HG02981 (cell line): ENCODE measurements around the gene TFB1M.

Experiments used
- ATAC-seq: cut with Tn5 transposase; IDR thresholded peaks from one replicate; pipeline ENCODE4 v1.9.1; 2021; ENCODE audit warnings: mild to moderate bottlenecking, moderate library complexity; ENCODE audit not compliant: unreplicated experiment

TFB1M gene

DNA sequence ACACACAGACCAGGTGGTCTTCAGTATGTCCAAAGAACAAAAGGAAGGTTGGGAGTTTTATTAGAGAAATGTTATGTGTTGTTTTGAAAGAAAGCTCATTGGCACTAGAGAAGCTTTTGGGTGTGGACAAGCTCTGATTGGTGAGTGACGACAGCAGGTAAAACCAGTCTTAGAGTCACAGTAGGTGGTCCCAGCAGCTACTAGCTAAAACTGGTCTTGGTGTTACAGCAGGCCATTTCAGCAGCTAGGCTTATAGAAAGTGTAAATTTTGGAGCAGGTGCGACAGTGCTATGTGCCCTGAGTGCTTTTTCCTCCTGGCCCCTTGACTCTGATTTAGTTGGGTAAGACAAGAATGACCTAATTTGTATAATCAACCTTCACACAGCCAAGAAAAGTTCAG lies 46.9 kb downstream of the TFB1M start:
- ATAC-seq, result no peak

DNA sequence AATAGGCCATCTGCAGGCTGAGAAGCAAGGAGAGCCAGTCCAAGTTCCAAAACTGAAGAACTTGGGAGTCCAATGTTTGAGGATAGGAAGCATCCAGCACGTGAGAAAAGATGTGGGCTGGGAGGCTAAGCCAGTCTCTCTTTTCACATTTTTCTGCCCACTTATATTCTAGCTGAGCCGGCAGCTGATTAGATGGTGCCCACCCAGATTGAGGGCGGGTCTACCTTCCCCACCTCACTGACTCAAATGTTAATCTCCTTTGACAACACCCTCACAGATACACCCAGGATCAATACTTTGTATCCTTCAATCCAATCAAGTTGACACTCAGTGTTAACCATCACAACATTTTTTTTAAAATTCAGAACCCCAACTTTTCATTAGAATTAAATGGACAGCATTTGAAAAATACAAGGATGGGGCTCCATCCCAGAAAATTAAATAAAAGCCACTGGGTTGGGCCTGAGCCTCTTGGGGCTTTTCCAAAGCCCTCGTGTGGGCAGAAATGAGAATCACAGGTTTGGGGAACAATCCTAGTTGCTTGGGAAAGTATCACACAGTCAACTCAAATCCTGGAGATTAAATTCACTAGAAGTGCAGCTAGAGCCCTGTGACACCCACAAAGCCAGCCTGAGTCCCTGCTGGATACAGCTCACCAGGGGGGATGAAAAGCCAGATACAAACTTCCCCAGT lies 48.3 kb downstream of the TFB1M start:
- ATAC-seq, result no peak

DNA sequence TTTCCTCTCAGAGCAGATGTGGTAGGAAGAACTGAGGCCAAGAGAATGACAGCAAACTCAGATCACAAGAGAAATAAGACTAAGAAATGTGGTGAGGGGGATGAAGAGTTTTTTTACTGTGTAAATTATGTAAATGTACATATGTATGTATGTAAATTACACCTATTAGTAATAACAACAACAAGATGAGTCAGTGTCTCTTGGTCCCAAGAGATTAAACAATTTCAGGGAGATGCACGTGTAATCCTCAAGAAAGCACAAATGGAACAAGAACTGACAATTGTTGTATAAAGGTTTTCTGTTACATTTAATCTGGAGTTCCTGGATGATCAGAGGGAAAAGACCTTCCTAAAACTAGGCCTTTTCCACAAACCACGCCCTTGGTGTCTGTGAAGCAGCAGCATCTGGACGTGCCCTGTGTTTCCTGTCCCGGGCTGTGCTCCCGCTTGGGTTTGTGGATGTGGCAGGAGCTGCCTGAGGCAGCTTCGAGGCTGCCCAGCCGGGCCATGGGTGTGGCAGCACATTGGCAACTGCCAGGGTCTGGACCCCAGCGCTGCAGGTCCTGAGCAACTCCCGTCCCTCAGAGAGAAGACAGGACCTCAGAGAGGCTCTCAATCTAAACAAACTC lies 49.5 kb downstream of the TFB1M start:
- no peak for ATAC-seq

- no peak for ATAC-seq
Measured at GRCh38 chr6:155263373-155264063, 50.8 kb downstream of the TFB1M start, which contains the start of gene CLDN20. Gene CLDN20, plus strand, starts transcription at chr6:155264013. Its CDS starts 11,707 bp downstream, at chr6:155275720.

GRCh38 chr6:155262655-155263054 lies 51.6 kb downstream of the TFB1M start:
- ATAC-seq, result no peak

GRCh38 chr6:155261111-155261900 lies 53.0 kb downstream of the TFB1M start:
- ATAC-seq, result no peak

DNA sequence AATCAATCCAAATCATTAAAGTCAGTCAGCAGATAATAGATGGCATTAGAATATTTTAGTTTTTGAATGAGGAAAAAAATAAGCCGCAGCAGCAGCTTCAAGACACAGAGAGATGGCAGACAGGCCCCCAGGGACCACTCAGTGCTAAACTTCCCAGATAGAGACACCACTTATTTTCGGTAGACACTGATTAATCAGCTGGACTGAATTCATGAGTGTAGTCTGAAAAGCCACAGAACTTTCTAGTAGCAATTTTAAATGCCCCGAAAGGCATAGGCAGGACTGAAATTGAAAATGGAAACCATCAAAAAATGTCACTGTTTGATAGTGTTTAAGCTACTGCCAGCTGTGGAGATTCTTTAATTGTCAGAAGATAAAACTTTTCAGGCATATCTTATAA lies 53.6 kb downstream of the TFB1M start:
- ATAC-seq, result no peak

DNA sequence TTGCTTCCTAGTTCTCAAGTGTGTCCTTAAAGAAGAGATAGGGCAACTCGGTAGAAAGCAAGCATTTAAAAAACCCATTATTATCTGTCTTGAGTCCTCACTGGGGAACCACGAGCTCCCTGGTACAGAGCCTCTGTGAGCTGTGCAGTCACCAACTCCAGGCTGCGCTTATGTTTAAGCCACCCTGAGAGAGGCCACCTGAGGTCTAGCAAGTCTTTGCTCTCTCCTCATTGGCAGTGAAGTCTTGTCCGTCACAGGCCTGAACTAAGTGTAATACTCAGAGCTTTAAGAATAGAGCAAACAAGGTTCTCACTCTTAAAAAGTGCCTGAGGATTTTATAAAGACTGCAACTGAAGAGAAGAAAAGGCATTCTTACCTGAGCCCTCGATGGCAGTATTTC lies 54.4 kb downstream of the TFB1M start:
- no peak for ATAC-seq

- ATAC-seq, result no peak
Measured at GRCh38 chr6:155259204-155259603, 55.1 kb downstream of the TFB1M start.

DNA sequence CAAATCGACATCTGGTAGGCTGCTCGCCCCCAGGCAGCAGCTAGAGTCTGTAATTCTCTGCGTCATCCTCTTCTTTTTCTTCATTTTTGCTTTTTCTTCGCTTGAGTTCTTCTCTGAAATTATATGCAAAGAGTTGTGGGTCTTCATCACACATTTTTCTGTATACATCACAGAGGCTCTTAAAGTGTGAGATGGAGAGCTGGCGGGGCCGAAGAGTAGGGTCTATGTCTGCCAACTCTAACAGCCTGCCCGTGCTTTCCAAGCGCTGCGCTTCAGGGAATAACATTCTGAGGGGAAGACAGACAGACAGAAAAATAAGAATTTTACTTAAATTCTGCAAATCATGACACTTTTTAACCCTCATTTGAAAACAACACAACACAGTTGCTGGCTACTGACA lies 56.5 kb downstream of the TFB1M start:
- no peak for ATAC-seq

DNA sequence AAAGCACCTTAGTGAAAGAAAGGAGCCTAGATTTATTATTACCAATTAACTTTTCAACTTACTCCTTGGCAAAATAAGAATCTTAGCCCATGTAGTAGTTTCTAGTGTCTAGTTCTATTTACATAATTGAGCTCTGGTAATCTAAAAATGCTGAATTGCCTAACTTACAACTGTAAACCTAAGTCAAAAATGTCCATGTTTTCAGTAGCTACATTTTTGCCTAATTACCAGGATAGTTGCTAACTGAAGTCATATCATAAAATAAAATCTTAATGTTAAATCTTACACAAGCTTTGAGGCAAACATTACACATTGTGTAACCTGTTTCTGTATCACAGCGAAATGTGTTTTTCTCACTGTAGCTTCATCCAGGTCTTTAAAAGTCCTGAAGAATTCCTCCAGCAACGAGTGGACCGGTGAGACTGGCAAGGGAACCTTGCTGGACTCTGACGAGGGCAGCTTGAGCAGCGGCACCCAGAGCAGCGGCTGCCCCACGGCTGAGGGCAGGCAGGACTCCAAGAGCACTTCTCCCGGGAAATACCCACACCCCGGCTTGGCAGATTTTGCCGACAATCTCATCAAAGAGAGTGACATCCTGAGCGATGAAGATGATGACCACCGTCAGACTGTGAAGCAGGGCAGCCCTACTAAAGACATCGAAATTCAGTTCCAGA lies 58.0 kb downstream of the TFB1M start:
- no peak for ATAC-seq

DNA sequence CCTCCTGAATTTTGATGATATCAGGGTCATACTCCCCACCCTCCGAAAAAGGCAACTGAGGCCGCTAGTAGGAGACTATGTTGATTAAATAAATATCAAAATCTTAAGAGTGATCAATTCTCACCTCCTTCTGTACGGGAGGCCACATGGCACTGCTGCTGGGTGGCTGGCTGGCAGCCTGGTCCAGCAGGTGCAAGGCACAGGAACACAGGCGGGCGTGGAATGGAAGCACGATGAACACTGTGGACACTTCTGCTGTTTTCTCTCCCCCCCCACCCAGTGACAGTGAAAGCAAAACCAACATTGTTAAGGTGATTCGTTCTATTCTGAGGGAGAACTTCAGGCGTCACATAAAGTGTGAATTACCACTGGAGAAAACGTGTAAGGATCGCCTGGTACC lies 60.1 kb downstream of the TFB1M start:
- no peak for ATAC-seq

GRCh38 chr6:155253337-155253736 lies 60.9 kb downstream of the TFB1M start:
- ATAC-seq, result no peak

DNA sequence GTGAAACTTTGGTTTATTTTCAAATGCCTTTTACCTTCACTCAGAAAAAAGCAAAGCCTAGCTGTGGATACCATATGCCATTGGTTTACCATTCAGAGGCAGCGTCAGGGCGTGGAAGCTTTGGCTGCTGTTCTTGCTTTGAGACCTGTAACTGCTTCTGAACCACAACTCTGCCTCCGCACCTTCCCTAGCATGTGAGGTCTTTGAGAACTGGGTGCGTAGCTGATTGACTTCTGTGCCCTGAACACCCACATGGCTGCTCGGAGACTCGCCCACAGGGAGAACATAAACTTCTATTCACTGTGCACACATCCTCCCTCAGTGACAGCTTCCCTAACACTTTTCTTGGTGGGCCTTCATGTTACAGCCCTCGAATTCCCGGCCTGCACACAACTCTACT lies 61.7 kb downstream of the TFB1M start:
- no peak for ATAC-seq

GRCh38 chr6:155250701-155251381 lies 63.4 kb downstream of the TFB1M start:
- ATAC-seq, result no peak

DNA sequence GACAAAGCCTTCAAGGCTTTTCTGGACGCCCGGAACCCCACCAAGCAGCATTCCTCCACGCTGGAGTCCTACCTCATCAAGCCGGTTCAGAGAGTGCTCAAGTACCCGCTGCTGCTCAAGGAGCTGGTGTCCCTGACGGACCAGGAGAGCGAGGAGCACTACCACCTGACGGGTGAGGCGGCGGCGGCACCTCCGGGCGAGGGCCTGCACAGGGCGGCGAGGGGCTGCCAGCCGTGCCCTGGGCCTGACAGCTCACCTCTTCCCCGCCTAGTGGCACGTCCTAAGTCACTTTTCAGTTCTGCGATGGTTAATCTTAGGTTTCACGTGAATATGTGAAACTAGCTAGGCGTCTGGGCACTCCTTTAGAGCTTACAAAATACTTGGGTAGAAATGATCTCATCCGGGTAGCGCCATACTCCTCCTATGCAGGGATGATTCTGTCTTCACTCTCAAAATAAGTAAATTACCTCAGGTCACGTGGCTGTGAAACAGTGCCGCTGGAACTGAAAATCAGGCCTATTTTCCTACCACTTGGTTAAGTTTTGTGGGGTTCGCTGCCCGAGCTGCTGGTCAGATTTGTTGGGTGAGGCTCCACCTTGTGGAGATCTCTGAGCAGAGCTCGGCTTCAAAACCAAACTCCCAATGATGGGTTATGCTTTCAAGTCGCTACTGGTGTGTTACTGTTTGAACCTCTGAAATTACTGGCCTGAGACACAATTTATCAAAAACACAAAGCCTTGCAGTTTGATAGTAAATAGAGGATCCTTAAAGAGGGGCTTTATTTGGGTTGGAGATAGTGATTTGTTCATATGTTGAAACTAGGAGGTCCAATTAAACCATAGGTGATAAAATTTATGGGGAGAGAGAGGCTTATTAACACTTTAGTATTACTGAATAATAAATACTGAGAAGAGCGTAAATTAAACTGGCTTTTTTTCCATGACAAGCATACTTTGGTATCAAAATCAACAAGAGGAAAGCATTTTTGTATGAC lies 66.0 kb downstream of the TFB1M start:
- ATAC-seq, result no peak

DNA sequence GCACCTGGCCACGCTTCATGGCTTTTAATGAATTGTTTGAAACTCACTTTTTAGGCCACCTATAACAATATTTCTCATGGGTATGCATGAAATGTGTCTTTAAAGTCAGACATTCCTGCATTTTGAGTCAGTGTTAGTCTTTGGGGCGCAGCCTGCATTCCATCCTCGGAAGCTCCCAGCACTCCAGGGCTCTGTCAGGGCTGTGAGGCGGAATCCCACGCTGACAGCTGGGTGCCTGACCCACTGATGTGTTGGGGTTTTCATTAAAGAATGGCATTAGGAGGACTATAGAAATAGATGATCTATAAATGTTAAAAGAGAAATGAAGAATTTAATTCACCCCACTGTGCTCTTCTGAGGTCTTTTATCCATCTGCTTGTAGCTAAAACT lies 66.7 kb downstream of the TFB1M start:
- ATAC-seq, result no peak

- ATAC-seq, result no peak
Measured at GRCh38 chr6:155246825-155247224, 67.5 kb downstream of the TFB1M start.

DNA sequence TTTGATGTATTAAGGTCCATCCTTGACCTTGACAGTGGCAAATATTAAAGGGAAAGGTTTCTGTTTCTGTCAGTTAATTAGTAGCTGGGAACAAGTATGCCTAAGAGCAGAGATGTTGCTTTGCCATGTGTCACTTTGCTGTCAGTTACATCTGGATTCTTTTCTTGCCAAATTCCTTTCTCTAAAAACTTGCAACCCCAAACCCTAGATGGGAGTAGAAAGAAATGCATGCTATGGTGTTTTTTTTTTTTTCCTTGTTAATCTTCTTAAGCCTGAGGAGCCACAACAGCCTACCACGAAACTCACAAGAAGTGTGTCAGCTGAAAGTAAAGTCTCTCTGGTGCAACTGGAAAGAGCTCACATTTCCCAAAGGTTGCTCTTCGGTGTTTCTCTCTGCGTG lies 68.5 kb downstream of the TFB1M start:
- no peak for ATAC-seq
